Liver (tissue), 9 donors: ENCODE results near the gene EXOC4. TPM values are rescaled to one million over a fixed set of nuclear protein-coding genes. Genes with fewer than 3 reads are reported as not detected.

Experiments used
- DNase-seq: peaks from one replicate; pipeline ENCODE4 v3.0.0-alpha.2; 2017; ENCODE audit warnings: low spot score
- H3K27ac ChIP-seq, 2 donors: one replicate each; pipeline ENCODE4 v1.7.0; 2013; ENCODE audit warnings: inconsistent platforms in 2 of 2, low read length in 2 of 2, control low read depth in 1 of 2, low read depth in 1 of 2, mild to moderate bottlenecking in 1 of 2
- H3K27me3 ChIP-seq, 4 donors: one replicate each; pipeline versions ENCODE4 v1.6.1 to v1.7.0; 2013; ENCODE audit warnings: low read length in 3 of 4, inconsistent platforms in 1 of 4, mild to moderate bottlenecking in 1 of 4, moderate library complexity in 1 of 4; ENCODE audit not compliant: control insufficient read depth in 4 of 4, insufficient read depth in 4 of 4
- H3K36me3 ChIP-seq, 4 donors: one replicate each; pipeline versions ENCODE4 v1.6.1 to v1.7.0; 2013; ENCODE audit warnings: low read length in 3 of 4, mild to moderate bottlenecking in 3 of 4, low read depth in 1 of 4, moderate library complexity in 1 of 4; ENCODE audit not compliant: control insufficient read depth in 4 of 4, insufficient read depth in 3 of 4
- H3K4me1 ChIP-seq, 4 donors: one replicate each; pipeline versions ENCODE4 v1.6.1 to v1.7.0; 2013; ENCODE audit warnings: low read length in 3 of 4, mild to moderate bottlenecking in 3 of 4, moderate library complexity in 1 of 4; ENCODE audit not compliant: control insufficient read depth in 4 of 4, insufficient read depth in 4 of 4
- H3K4me3 ChIP-seq, 3 donors: one replicate each; pipeline versions ENCODE4 v1.6.1 to v1.7.0; 2013; ENCODE audit warnings: low read length in 3 of 3, control low read depth in 1 of 3, low read depth in 1 of 3, mild to moderate bottlenecking in 1 of 3
- H3K9ac ChIP-seq, 2 donors: one replicate each; pipeline ENCODE4 v1.7.0; 2013; ENCODE audit warnings: low read length in 2 of 2, mild to moderate bottlenecking in 2 of 2, moderate library complexity in 2 of 2, control low read depth in 1 of 2, low read depth in 1 of 2
- H3K9me3 ChIP-seq, 4 donors: one replicate each; pipeline versions ENCODE4 v1.6.1 to v1.7.0; 2013; ENCODE audit warnings: low read length in 3 of 4; ENCODE audit not compliant: control insufficient read depth in 4 of 4
- ATF3 ChIP-seq: IDR thresholded peaks from 2 replicates; pipeline ENCODE4 v1.6.1; 2016; ENCODE audit warnings: antibody characterized with exemption
- CTCF ChIP-seq: fragments of 150-350 bp; IDR thresholded peaks from 2 replicates; pipeline ENCODE4 v1.5.1; 2017; ENCODE audit warnings: improper control_type of control experiment, low read depth, low read length; ENCODE audit not compliant: missing input control
- EGR1 ChIP-seq, 2 donors: IDR thresholded peaks; 2 replicates each; pipeline ENCODE4 v1.6.1; 2016 to 2018; ENCODE audit warnings: antibody characterized with exemption in 2 of 2, low read depth in 2 of 2
- FOXA1 ChIP-seq: IDR thresholded peaks from 2 replicates; pipeline ENCODE4 v1.6.1; 2016; ENCODE audit warnings: antibody characterized with exemption
- FOXA2 ChIP-seq: IDR thresholded peaks from 2 replicates; pipeline ENCODE4 v1.6.1; 2016; ENCODE audit warnings: antibody characterized with exemption
- GABPA ChIP-seq, 2 donors: IDR thresholded peaks in 1 of 2; conservative IDR thresholded peaks in 1 of 2; 2 replicates each; pipeline ENCODE4 v1.6.1; 2016; ENCODE audit warnings: antibody characterized with exemption in 2 of 2, mild to moderate bottlenecking in 1 of 2, moderate library complexity in 1 of 2
- HNF4A ChIP-seq, 2 donors: conservative IDR thresholded peaks; 2 replicates each; pipeline ENCODE4 v1.6.1; 2016; ENCODE audit warnings: antibody characterized with exemption in 2 of 2, mild to moderate bottlenecking in 2 of 2
- HNF4G ChIP-seq: IDR thresholded peaks from 2 replicates; pipeline ENCODE4 v1.6.1; 2016; ENCODE audit warnings: antibody characterized with exemption
- JUND ChIP-seq, 2 donors: IDR thresholded peaks; 2 replicates each; pipeline ENCODE4 v1.6.1; 2016; ENCODE audit warnings: antibody characterized with exemption in 2 of 2
- MAX ChIP-seq: IDR thresholded peaks from 2 replicates; pipeline ENCODE4 v1.6.1; 2016; ENCODE audit warnings: antibody characterized with exemption
- RAD21 ChIP-seq, 2 donors: IDR thresholded peaks; 2 replicates each; pipeline ENCODE4 v1.6.1; 2016; ENCODE audit warnings: antibody characterized with exemption in 2 of 2, mild to moderate bottlenecking in 2 of 2
- REST ChIP-seq: IDR thresholded peaks from 2 replicates; pipeline ENCODE4 v1.6.1; 2016; ENCODE audit warnings: antibody characterized with exemption, mild to moderate bottlenecking
- RXRA ChIP-seq, 2 donors: IDR thresholded peaks; 2 replicates each; pipeline ENCODE4 v1.6.1; 2017 to 2018; ENCODE audit warnings: antibody characterized with exemption in 2 of 2, mild to moderate bottlenecking in 1 of 2
- SP1 ChIP-seq: IDR thresholded peaks from 2 replicates; pipeline ENCODE4 v1.6.1; 2018; ENCODE audit warnings: antibody characterized with exemption, mild to moderate bottlenecking
- TAF1 ChIP-seq: conservative IDR thresholded peaks from 2 replicates; pipeline ENCODE4 v1.6.1; 2016; ENCODE audit warnings: antibody characterized with exemption, mild to moderate bottlenecking
- YY1 ChIP-seq: IDR thresholded peaks from 2 replicates; pipeline ENCODE4 v1.6.1; 2016; ENCODE audit warnings: antibody characterized with exemption, mild to moderate bottlenecking
- ZBTB33 ChIP-seq: IDR thresholded peaks from 2 replicates; pipeline ENCODE4 v1.6.1; 2016; ENCODE audit warnings: antibody characterized with exemption
- WGBS: extraction: QIAGEN DNeasy Blood & Tissue Kit; methylation state at CpG from one replicate; pipeline ENCODE4 v1.1.7; 2013; 5-methylcytosine and 5-hydroxymethylcytosine counted together
- polyA plus RNA-seq, 2 donors: library from polyadenylated mRNA; stranded (reverse) in 1 of 2; unstranded in 1 of 2; fragments of 200-250 nt in 1 of 2; fragments of >200 nt in 1 of 2; fragmentation: Nextera tagmentation in 1 of 2; extraction: Ambion mirVana in 1 of 2; gene quantifications; one replicate each; pipeline versions ENCODE4 v1.2.1 to v1.2.3, GENCODE V29; 2013 to 2015
- total RNA-seq, 2 donors: library from RNA; depleted of rRNA; stranded (reverse); fragments of >200 nt; gene quantifications; one replicate each; pipeline ENCODE4 v1.2.3, GENCODE V29; 2014
- donor health status: healthy.
- donor health status: healthy.
- donor health status: healthy.
- donor health status: healthy.
- donor health status: healthy.

The EXOC4 gene
- total and polyA plus RNA-seq, 4 donors, result 9.5 to 55.9 (median 23.6) TPM

GRCh38 chr7:133491201-133491691 is 238.4 kb downstream of the EXOC4 start:
- Histone ChIP-seq H3K4me3 (no peak overlapping the region), H3K27ac (no peak overlapping the region), H3K27me3 (no peaks in the 10 kb centered on the region), H3K9ac (no peak overlapping the region), H3K36me3 (peaks cover 0 to 2% (median under 1%) of the 10 kb centered on the region in 4 donors), H3K4me1 (no peaks in the 10 kb centered on the region), H3K9me3 (no peaks in the 10 kb centered on the region)
- TF ChIP-seq HNF4A (conservative IDR thresholded peaks at IDR 0.05) (no peak), RAD21 (IDR thresholded peaks at IDR 0.05) (no peak), YY1 (no peak), SP1 (no peak), ATF3 (no peak), RXRA (IDR thresholded peaks at IDR 0.05) (no peak), EGR1 (IDR thresholded peaks at IDR 0.05; ENCODE audit: low read depth in 2 of 2) (no peak), FOXA2 (no peak), MAX (no peak), HNF4G (no peak), REST (no peak), GABPA (IDR thresholded peaks at IDR 0.05 in 1 of 2, conservative IDR thresholded peaks at IDR 0.05 in 1 of 2) (no peak), FOXA1 (no peak), JUND (IDR thresholded peaks at IDR 0.05) (no peak), TAF1 (no peak), ZBTB33 (no peak), CTCF (no peak)
- WGBS, result 96% methylated on average over 2 of the region's 2 CpGs
- DNase-seq, result no peak
